Activated CD4-positive, alpha-beta T cell treated with anti-CD3 and anti-CD28 coated beads, Interleukin-2, amount 10 ng/mL, durations not matched to agents 7 days and 5 days (primary cell): ENCODE results near the gene MEG3. TPM values are rescaled to one million over a fixed set of nuclear protein-coding genes. Genes with fewer than 3 reads are reported as not detected.

Experiments
- CTCF ChIA-PET: fragments of 350-600 bp; sonication (Branson Sonifier 250); formaldehyde crosslinking; loops from one replicate; lab custom pipeline; 2021; ENCODE audit warnings: antibody characterized with exemption; lab: Charles Lee
- POLR2A ChIA-PET: fragments of 350-600 bp; sonication (Branson Sonifier 250); formaldehyde crosslinking; loops from one replicate; lab custom pipeline; 2021; ENCODE audit warnings: antibody characterized with exemption; lab: Charles Lee
- DNase-seq: peaks from one replicate; pipeline ENCODE4 v3.0.0-alpha.2; 2020
- H3K27ac Mint-ChIP-seq: one replicate; pipeline ENCODE4 v1.8.0; 2021; ENCODE audit warnings: mild to moderate bottlenecking, moderate library complexity, mixed read lengths
- H3K27me3 Mint-ChIP-seq: one replicate; pipeline ENCODE4 v1.8.0; 2021; ENCODE audit warnings: mixed read lengths
- H3K36me3 Mint-ChIP-seq: one replicate; pipeline ENCODE4 v1.8.0; 2021; ENCODE audit warnings: low read depth, mixed read lengths
- H3K4me1 Mint-ChIP-seq: one replicate; pipeline ENCODE4 v1.8.0; 2021; ENCODE audit warnings: mixed read lengths
- H3K4me3 Mint-ChIP-seq: one replicate; pipeline ENCODE4 v1.8.0; 2021; ENCODE audit warnings: mild to moderate bottlenecking, moderate library complexity, mixed read lengths
- H3K9me3 Mint-ChIP-seq: one replicate; pipeline ENCODE4 v1.8.0; 2021; ENCODE audit warnings: mixed read lengths
- total RNA-seq, 2 experiments: library from RNA; stranded (reverse); gene quantifications; one replicate each; pipeline ENCODE4 v1.2.3, GENCODE V29; 2021

MEG3 gene
- total RNA-seq, 2 experiments from 2014 or later: not detected

DNA sequence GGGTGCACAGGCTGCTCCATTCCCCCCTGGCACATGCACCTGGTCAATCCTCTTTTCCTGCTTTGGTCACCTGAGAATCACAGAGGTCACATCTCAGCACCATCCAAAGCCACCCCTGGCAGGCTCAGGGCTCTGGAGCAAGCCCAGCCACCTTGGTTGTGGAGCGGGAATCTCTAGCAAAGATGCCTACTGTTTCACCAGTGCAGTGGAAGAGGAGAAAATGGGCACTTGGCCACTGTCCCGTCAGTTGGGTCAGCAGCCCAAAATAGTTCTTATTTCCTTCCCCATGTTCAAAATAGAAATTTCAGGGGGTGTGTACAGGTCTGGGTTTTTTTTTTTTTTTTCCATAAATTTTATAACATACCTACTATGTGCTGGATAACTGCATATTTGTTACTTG, 59.3 kb downstream of the MEG3 start:
- Mint-ChIP-seq H3K4me1 (no peaks in the 10 kb centered on the region), H3K36me3 (no peaks in the 10 kb centered on the region), H3K27ac (no peak overlapping the region), H3K4me3 (no peak overlapping the region), H3K27me3 (peaks cover 18% of the 10 kb centered on the region), H3K9me3 (peaks cover 2% of the 10 kb centered on the region)
- no peak for DNase-seq
- ChIA-PET POLR2A (no interaction called here), CTCF (interaction anchor here (1.0 kb wide), 1 partner anchor 112 kb away, joined by 3 read pairs; no protein-coding TSS in a partner anchor)

DNA sequence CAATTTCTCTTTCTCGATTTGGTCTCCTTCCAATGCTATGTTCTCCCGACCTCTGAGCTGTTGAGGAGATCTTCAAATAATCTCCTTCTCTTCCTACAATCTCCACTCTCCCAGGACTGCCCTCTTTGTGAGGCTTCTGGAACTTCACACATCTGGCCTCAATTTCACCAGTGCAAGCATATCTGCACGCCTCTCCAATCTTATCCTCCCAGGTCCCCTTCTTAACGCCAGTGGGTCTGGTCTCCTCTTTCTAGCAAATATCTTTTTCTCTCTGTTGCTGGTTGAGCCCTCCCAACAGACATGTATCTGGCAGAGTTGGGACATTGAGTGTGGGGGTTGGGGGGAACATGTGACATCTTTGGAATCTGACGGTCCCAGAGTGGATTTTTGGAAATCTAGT, 59.7 kb downstream of the MEG3 start:
- Mint-ChIP-seq H3K36me3 (no peaks in the 10 kb centered on the region), H3K27me3 (peaks cover 18% of the 10 kb centered on the region), H3K4me1 (no peaks in the 10 kb centered on the region), H3K9me3 (no peaks in the 10 kb centered on the region), H3K4me3 (no peak overlapping the region), H3K27ac (no peak overlapping the region)
- POLR2A ChIA-PET: no interaction called here
- CTCF ChIA-PET: interaction anchor here (1.0 to 1.5 kb wide), 2 partner anchors 13 to 112 kb away, joined by 3 read pairs; no protein-coding TSS in a partner anchor
- DNase-seq: no peak

DNA sequence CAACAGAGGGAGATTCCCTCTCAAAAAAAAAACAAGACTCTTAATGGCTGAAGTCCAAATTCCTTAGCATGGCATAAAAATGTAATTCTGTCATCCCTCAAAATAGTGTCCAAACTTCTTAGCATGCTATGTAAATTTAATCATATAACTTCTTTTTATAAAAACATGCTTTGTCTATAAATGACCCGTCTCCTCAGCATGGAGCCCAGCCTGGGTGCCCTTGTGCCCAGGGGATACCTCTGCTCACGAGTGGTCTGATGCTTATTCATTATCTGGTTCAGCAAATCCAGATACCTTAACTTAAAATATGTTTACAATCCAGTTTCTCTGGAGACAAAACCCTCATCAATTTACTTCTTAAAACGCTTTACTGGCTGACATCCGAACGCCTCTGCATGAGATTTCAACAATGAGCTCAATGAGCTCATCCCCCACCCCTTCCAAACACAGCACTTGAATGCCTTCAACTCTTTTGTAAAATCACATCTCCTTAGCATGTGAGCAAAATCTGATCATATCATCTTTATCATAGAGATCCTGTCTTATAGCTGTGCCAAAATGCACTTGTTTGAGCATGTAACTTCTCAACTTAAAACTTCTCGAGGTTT, 61.9 kb downstream of the MEG3 start:
- H3K4me3 Mint-ChIP-seq: no peak overlapping the region
- DNase-seq: no peak
- no peak overlapping the region for H3K27ac Mint-ChIP-seq
- POLR2A ChIA-PET: no interaction called here
- CTCF ChIA-PET: no interaction called here
- peaks cover 18% of the 10 kb centered on the region for H3K27me3 Mint-ChIP-seq
- H3K9me3 Mint-ChIP-seq: no peaks in the 10 kb centered on the region
- H3K4me1 Mint-ChIP-seq: no peaks in the 10 kb centered on the region
- H3K36me3 Mint-ChIP-seq: no peaks in the 10 kb centered on the region

DNA sequence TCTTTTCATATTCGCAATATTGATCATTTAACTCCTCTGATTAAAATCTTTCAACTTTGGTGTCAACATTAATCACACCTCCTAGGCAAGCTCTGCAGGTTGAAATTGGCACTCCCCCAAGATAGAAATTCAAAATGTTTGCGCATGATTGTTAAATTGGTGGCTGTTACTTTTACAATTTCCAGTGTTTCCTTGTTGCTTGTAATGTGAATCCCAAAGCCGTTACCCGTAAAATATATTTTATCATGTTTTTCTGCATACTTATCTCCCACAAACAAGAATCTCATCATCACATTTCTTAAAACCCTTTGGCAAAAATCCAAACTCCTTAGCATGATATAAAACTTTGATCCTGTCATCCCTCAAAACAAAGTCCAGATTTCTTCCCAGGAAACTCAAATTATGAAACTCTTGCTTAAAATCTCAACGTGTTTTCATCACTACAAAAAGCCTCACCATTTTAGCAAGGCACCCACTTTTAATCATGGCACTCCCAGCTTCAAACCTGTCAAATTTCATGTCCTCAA, 62.9 kb downstream of the MEG3 start:
- H3K27ac Mint-ChIP-seq: no peak overlapping the region

DNA sequence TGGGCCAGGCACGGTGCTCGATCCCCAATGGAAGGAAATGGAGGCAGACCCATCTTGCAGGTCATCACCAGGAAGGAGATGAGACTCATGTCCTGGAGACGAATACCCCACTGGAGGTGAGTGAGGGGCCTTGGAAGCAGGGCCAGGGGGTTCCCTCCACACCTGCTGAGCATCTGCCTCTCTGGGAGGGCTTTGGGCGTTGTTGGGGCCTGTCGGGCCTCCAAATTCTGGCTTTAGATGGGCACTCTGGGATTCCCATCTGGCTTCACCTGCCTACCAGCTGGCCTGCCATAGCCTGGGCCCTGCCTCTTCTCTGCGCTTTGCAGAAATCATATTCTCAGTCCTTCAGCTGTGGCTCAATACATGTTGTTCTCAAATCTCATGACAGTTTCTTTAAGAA, 63.7 kb downstream of the MEG3 start:
- H3K27me3 Mint-ChIP-seq: peaks cover 18% of the 10 kb centered on the region
- no peak for DNase-seq
- H3K4me1 Mint-ChIP-seq: no peaks in the 10 kb centered on the region
- no peaks in the 10 kb centered on the region for H3K36me3 Mint-ChIP-seq
- no peak overlapping the region for H3K27ac Mint-ChIP-seq
- H3K9me3 Mint-ChIP-seq: no peaks in the 10 kb centered on the region
- ChIA-PET CTCF (no interaction called here), POLR2A (no interaction called here)
- H3K4me3 Mint-ChIP-seq: no peak overlapping the region

More for the DNA sequence above, 62.9 kb downstream of the MEG3 start:
- CTCF ChIA-PET: no interaction called here
- peaks cover 18% of the 10 kb centered on the region for H3K27me3 Mint-ChIP-seq
- no peaks in the 10 kb centered on the region for H3K36me3 Mint-ChIP-seq
- H3K4me3 Mint-ChIP-seq: no peak overlapping the region
- H3K9me3 Mint-ChIP-seq: no peaks in the 10 kb centered on the region
- POLR2A ChIA-PET: no interaction called here
- H3K4me1 Mint-ChIP-seq: no peaks in the 10 kb centered on the region
- no peak for DNase-seq

DNA sequence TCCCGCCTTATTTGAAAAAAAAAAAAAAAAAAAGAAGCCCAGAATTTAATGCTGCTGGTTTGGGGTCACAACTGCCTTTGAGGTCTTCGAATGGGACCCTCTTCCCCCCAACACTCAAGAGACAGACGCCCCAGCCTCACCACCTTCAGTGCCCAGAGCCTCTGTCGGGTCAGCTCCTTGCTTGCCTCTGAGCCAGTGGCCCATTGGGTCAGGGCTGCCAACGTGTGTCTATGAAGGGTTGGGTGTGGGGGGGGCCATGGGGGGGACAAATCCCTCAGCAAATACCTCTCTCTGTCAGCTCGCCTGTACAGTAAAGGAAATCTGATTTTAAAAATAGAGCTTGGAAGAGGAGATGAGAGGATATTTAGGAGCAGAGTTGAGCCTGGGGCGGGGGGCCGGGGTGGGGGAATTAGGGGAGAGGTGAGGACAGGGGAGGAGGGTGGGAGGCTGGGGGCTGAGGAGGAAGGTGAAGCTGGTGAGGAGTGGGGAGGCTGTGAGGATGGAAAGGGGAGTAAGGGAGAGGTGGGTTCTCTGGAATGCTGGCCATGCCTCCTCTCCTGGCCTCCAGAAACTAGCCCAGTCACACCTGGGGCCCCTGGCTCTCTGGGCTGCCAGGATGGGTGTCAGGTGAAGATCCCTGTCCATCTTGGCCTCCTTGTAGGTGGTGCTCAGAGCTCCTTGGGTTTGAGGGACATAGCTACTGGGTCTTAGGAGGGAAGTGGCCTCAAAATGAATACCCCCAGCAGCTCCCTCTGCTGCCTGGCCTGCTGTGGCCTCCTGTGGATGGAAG, 64.3 kb downstream of the MEG3 start:
- no peaks in the 10 kb centered on the region for H3K36me3 Mint-ChIP-seq
- no peaks in the 10 kb centered on the region for H3K4me1 Mint-ChIP-seq
- POLR2A ChIA-PET: no interaction called here
- H3K27me3 Mint-ChIP-seq: peaks cover 18% of the 10 kb centered on the region
- CTCF ChIA-PET: no interaction called here
- no peaks in the 10 kb centered on the region for H3K9me3 Mint-ChIP-seq
- H3K4me3 Mint-ChIP-seq: no peak overlapping the region
- no peak overlapping the region for H3K27ac Mint-ChIP-seq
- DNase-seq: no peak

DNA sequence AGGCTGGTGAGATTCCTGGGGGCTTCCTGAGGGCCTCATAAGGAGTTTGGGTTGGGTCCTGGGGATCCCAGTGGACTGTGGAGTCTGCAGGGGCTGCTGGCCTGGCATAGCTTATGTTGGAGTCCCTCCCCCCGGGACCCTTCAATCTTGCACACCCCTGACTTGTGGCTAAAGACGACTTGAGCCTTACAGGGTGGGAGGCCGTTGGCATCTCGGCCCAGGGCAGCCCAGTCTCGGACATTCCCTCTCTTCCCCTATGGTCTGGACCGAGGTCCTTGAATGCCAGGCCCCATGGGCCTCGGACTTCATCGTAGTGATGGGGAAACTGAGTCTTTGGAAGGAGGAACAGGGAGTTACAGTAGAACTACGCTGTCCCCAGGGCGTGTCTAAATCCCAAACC, 65.1 kb downstream of the MEG3 start:
- no peak overlapping the region for H3K4me3 Mint-ChIP-seq
- ChIA-PET CTCF (no interaction called here), POLR2A (no interaction called here)
- H3K36me3 Mint-ChIP-seq: no peaks in the 10 kb centered on the region
- H3K27me3 Mint-ChIP-seq: peaks cover 14% of the 10 kb centered on the region
- no peak overlapping the region for H3K27ac Mint-ChIP-seq
- no peak for DNase-seq
- H3K9me3 Mint-ChIP-seq: no peaks in the 10 kb centered on the region
- H3K4me1 Mint-ChIP-seq: no peaks in the 10 kb centered on the region

DNA sequence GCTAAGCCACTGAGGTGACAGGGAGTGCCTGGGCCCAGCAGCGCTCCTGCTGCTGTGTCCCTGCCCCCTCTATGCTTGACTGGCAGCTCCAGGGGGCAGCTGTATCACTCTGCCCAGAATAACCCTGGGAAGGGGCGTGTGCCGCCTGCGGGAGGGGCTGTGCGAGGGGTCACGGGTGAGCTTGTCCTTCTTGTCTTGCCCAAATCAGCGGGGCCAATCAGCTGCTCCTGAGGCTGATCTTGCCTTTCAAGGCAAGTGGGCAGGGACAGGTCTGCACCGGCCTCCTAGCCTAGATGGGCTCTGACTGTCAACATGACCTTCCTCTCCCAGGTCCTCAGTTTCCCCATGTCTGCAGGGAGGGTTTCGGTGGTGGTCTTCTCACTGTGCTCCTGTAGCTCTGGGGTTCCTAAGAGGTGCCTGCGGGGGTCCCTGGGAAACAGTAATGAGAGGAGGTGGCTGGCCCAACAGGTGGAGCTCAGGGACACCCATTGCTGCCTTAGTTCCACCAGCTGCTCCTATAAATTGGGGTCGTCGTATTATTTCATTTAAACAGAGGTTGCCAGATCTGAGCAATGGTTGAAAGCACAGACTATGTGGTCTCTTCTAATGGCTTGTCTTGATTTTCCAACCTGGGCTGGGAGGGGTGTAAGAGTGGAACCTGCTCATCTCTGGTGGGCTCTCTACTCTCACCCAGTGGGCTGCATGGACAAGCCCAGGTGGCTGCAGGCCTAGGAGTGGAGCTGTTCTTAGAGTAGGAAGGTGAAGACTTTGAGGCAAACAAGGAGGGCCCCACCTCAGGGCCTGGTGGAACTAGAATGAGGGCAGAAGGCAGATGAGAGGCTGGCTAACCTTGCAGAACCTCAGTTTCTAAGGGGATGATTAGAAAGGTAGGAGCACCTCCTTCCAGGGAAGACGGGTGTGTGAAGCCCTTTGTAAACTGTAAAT, 65.9 kb downstream of the MEG3 start:
- Mint-ChIP-seq H3K4me1 (no peaks in the 10 kb centered on the region), H3K36me3 (no peaks in the 10 kb centered on the region), H3K9me3 (no peaks in the 10 kb centered on the region), H3K27me3 (peaks cover 14% of the 10 kb centered on the region), H3K27ac (no peak overlapping the region), H3K4me3 (no peak overlapping the region)
- POLR2A ChIA-PET: no interaction called here
- CTCF ChIA-PET: no interaction called here
- no peak for DNase-seq

DNA sequence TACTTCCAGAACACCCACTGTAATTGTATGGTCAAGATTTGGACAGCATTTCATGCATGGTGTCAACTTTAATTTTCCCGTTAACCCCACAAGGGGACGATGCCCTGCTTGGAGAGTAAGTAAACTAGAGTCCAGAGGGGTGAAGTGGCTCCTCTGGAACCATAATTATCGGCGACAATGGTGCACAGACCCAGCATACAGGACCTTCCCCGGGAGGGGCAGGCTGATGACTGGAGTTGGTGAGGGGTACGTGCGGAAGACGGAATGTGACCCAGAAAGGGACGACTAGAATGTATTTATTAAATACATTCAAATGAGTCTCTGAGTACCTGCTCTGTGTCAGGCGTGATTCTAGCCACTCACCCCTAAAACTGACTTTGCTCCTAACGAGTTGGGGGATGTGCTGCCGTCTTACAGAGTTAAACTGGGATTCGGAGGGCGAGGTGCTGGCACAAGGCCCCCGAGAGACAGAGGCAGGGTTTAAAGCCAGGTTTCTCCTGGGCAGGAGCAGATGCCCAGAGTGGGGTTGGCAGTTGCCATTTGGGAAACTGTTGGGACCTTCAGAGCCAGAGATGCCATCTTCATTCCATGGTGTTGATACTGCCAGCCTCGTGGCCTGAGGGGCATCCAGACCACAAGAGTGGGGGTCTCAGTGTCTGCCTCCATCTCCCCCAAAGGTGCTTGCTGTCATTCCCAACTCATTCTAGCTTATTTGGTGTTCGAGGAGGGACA, 66.7 kb downstream of the MEG3 start:
- H3K4me3 Mint-ChIP-seq: no peak overlapping the region
- CTCF ChIA-PET: no interaction called here
- no peaks in the 10 kb centered on the region for H3K9me3 Mint-ChIP-seq
- POLR2A ChIA-PET: no interaction called here
- no peak overlapping the region for H3K27ac Mint-ChIP-seq
- no peak for DNase-seq
- no peaks in the 10 kb centered on the region for H3K4me1 Mint-ChIP-seq
- no peaks in the 10 kb centered on the region for H3K36me3 Mint-ChIP-seq
- H3K27me3 Mint-ChIP-seq: peaks cover 16% of the 10 kb centered on the region

DNA sequence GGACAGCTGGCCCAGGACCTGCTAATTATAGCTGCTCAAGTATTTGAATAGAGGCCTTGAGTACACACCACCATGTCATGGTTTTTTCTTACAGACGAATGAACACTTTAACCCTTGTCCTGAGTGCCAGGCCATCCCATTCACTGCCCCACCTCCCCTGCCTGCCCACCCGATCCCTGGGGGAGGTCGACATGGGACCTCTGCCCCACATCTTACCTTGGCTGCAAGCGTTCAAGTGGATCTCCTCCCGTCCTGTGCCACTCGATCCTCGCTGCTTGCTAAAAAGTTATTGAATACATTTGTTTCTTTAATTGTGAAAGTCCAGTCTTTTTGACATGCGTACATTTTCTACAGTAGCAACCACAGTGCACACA, 67.3 kb downstream of the MEG3 start:
- no peaks in the 10 kb centered on the region for H3K9me3 Mint-ChIP-seq
- DNase-seq: no peak

DNA sequence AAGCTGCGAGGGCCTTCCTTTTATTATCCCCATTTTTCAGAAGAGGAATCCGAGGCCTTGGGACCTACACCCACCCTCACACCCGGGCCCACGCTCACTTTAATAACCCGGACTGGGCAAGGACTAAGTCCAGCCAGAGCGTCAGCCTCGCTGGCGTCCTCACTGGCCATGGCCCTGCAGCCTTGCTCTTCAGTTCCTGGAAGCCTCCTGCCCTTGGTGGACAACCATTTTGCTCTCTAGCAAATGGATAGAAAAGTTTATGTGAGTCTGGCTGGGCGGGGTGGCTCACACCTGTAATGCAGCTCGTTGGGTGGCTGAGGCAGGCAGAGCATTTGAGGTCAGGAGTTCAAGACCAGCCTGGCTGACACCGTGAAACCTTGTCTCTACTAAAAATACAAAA, 67.8 kb downstream of the MEG3 start:
- Mint-ChIP-seq H3K27me3 (peaks cover 8% of the 10 kb centered on the region), H3K36me3 (no peaks in the 10 kb centered on the region), H3K4me1 (no peaks in the 10 kb centered on the region), H3K27ac (no peak overlapping the region), H3K4me3 (no peak overlapping the region), H3K9me3 (no peaks in the 10 kb centered on the region)
- ChIA-PET CTCF (no interaction called here), POLR2A (no interaction called here)
- no peak for DNase-seq

More for the DNA sequence above, 67.3 kb downstream of the MEG3 start:
- Mint-ChIP-seq H3K4me3 (no peak overlapping the region), H3K4me1 (no peaks in the 10 kb centered on the region), H3K27me3 (peaks cover 11% of the 10 kb centered on the region), H3K27ac (no peak overlapping the region), H3K36me3 (no peaks in the 10 kb centered on the region)
- ChIA-PET CTCF (no interaction called here), POLR2A (no interaction called here)

DNA sequence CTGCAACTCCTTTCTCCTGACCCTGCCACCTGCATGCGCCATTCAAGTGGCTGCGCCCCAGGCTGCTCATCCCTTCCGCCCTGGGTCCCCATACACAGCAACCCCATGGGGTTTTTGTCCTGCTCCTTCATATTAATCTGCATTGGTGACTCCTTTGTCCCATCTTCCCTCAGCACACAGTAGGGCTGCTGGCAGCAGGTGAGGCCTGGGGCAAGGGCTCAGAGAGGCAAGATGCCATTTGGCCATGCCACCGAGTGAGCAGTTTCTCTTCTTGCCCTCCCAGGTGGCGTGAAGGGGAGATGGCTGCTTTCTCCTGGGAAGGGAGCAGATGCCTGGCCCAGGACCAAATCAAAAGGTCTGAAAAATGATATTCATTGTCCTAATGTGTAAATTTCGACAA, 68.5 kb downstream of the MEG3 start:
- no peak for DNase-seq
- Mint-ChIP-seq H3K36me3 (no peaks in the 10 kb centered on the region), H3K27me3 (peaks cover 9% of the 10 kb centered on the region), H3K4me1 (no peaks in the 10 kb centered on the region), H3K9me3 (no peaks in the 10 kb centered on the region), H3K4me3 (no peak overlapping the region), H3K27ac (no peak overlapping the region)
- POLR2A ChIA-PET: no interaction called here
- CTCF ChIA-PET: no interaction called here
